K562 (cell line): ENCODE results near the gene ANTKMT. TPM values are rescaled to one million over a fixed set of nuclear protein-coding genes. Genes with fewer than 3 reads are reported as not detected.

Source experiments
- CREB5 ChIP-seq: fragments of 250-450 bp; sonication (Bioruptor Pico); IDR thresholded peaks from 2 replicates; pipeline ENCODE4 v1.5.0; 2020; ENCODE audit warnings: mild to moderate bottlenecking
- DIDO1 ChIP-seq: fragments of 450-650 bp; IDR thresholded peaks from 2 replicates; pipeline ENCODE4 v1.6.1; 2016; ENCODE audit warnings: low read depth, missing biosample characterization, missing genetic modification characterization
- NONO ChIP-seq, 2 experiments: fragments of 200-400 bp in 1 of 2; fragments of 450-650 bp in 1 of 2; formaldehyde crosslinking in 1 of 2; IDR thresholded peaks; 2 replicates each; pipeline ENCODE4 v1.6.1; 2017; ENCODE audit warnings: low read depth in 2 of 2, mild to moderate bottlenecking in 2 of 2, moderate library complexity in 2 of 2, low read length in 1 of 2
- TOE1 ChIP-seq, 2 experiments: fragments of 450-650 bp in 1 of 2; sonication (generic) in 1 of 2; formaldehyde crosslinking in 1 of 2; IDR thresholded peaks; 2 replicates each; pipeline versions ENCODE4 v1.7.1 to v1.8.0; 2016 to 2022; ENCODE audit warnings: borderline replicate concordance in 2 of 2, mild to moderate bottlenecking in 2 of 2, antibody characterized with exemption in 1 of 2, inconsistent platforms in 1 of 2, low read depth in 1 of 2, missing genetic modification reagents in 1 of 2, moderate library complexity in 1 of 2
- ZNF609 ChIP-seq: sonication (generic); formaldehyde crosslinking; IDR thresholded peaks from 2 replicates; pipeline ENCODE4 v1.8.1; 2023; ENCODE audit warnings: missing genetic modification reagents, mild to moderate bottlenecking, borderline replicate concordance
- polyA plus RNA-seq, 8 experiments: library from polyadenylated mRNA; depleted of rRNA in 4 of 8; stranded (reverse) in 5 of 8; unstranded in 3 of 8; fragments of >200 nt; fragmentation: Nextera tagmentation in 2 of 8; fragmentation: Illumina TruSeq in 1 of 8; extraction: Ambion mirVana in 2 of 8; extraction: Trizol in 1 of 8; gene quantifications; 2 replicates each; pipeline versions ENCODE4 v1.2.1 to v1.2.3, GENCODE V29; 2011 to 2014; ENCODE audit warnings: inconsistent platforms in 1 of 8, missing spikeins in 1 of 8
- total RNA-seq, 7 experiments: library from RNA; depleted of rRNA in 6 of 7; stranded (reverse); fragments of >200 nt in 6 of 7; fragmentation: Illumina TruSeq in 2 of 7; extraction: Trizol in 2 of 7; gene quantifications; 2 replicates each; pipeline versions ENCODE4 v1.2.1 to v1.2.3, GENCODE V29; 2011 to 2021; ENCODE audit warnings: low replicate concordance in 1 of 7

ANTKMT gene
- total and polyA plus RNA-seq, 9 of the 15 experiments (the other 6 are each of a cell fraction or from before 2014, with no cell fraction given), result 0.58 to 217 (median 19.1) TPM

- TF ChIP-seq ZNF609 (CRISPR knock-in tag) (no peak), TOE1 (IDR thresholded peaks at IDR 0.05; ENCODE audit: borderline replicate concordance) (no peak), TOE1 (CRISPR knock-in tag; IDR thresholded peaks at IDR 0.05; ENCODE audit: borderline replicate concordance, low read depth) (no peak), NONO (IDR thresholded peaks at IDR 0.05; ENCODE audit: low read depth in 2 of 2, low read length in 1 of 2) (no peak), DIDO1 (no peak), CREB5 (CRISPR knock-in tag) (no peak)
These were observed 39.1 kb downstream of the ANTKMT start (continued) for GRCh38 chr16:760065-760464.
